Measurements from ENCODE around the gene RAVER2.

The RAVER2 gene

GRCh38 chr1:64844609-64845008 lies 99.7 kb downstream of the RAVER2 start:
- no peak for DNase-seq (ENCODE audit: insufficient read length, low spot score)
- FAIRE-seq = no peak

DNA sequence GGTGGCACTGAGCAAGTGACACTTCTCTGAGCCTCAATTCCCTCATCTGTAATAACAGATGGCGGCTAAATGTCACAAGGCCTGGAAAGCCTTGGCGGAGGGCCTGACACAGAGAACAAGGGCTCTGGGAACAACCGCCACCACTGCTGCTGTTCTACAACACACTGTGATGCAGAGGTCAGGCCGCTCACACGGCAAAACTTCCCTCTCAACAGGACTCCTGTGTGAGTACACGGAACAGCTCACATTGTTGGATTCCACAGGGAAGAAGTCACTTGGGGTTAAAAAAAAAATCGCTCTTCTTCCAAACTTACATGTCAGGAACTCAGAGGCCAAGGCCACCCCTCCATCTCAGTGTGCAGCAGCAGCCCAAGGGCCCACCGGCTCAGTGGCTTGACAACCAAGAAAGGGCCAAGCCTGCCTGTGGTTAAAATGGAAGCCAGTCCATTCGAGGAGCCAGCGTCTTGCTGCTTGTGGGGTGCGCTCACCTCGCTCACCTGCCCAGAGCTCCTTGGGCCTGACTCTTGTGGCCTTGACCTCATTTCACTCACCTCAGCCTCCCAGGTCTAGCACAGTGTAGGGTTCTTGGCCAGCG lies 101.1 kb downstream of the RAVER2 start:
- DNase-seq (ENCODE audit: insufficient read length, low spot score) = no peak
- no peak for FAIRE-seq

- FAIRE-seq (no peak), DNase-seq (ENCODE audit: insufficient read length, low spot score) (no peak)
These were observed 101.9 kb downstream of the RAVER2 start for GRCh38 chr1:64846573-64847430.

- no peak for FAIRE-seq
- DNase-seq (ENCODE audit: insufficient read length, low spot score) = no peak
These were observed 102.8 kb downstream of the RAVER2 start for GRCh38 chr1:64847666-64848065.

DNA sequence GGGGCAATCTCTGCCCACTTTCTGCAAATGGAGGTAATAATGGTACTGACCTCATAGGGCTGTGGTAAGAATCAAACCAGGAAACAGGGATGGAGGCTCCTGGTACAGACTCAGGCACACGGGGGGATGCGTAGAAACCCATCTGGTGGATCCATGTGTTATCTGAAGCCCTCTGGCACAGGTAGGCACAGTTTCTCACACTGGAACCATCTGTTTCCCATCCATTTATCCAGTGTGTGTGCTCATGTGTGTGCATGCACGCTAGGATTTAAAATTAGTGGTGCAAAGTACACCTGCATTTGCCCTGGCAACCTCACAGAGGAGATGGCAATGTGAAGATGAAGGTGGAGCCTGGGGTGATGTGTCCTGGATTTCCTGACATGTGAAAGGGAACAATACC lies 103.3 kb downstream of the RAVER2 start:
- no peak for FAIRE-seq

DNA sequence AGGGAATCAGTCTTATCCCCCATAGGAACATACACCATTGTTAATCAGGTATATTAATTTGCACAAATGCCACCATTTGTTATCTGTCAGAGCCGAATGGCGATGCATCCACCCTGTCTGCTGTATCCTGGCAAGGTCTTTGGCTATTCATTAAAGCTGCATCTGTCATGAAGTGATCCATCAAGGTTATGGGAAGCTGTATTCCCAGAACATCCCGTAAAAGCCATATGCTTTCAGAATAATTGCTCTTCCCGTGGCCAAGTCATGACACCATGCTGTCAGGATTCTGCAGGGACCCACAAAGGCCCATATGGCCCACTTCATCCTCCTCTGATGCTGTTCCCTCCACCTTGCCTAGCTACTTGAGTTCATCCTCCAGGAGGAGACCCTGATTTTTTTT lies 103.9 kb downstream of the RAVER2 start:
- FAIRE-seq (no peak), DNase-seq (ENCODE audit: insufficient read length, low spot score) (no peak)

More for the DNA sequence above, 103.3 kb downstream of the RAVER2 start:
- DNase-seq (ENCODE audit: insufficient read length, low spot score) = no peak

DNA sequence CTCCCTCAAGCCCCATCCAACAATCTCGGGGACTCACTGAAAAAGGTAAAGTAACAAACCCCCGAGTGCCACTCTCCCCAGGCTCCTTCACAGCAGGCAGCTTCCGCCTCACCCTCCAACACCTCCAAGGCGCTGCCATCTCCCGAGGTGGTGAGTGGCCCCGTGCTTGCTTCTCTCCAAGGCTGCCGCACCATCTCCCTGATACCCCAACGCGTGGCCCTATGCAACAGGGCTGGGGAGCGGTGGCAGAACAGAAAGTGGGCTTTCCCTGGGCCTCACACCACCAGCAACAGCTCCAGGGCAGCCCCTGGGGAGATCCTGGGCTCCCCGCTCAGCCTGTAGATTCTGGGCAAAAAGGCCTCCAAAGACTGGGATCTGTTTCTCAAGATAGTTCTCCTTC lies 105.1 kb downstream of the RAVER2 start:
- FAIRE-seq = no peak

DNA sequence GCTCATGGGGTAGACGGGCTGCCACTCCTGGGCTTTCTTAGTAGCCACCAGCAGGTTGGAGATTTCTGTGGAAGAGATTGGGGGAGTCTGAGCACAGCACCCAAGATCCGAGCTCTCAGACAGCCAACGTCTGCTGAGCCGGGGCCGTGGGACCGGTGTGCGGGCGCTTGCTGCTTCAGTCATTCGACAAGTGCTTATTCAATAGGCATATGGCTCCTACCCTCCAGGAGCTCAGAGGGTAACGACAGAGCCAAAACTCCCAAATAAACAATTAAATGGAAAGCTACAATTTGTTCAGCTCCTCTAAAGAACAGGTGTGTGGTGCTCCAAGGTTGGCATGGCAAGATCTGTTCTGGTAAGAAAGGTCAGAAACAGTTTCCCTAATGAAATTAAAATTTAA lies 106.0 kb downstream of the RAVER2 start:
- FAIRE-seq (no peak), DNase-seq (ENCODE audit: insufficient read length, low spot score) (no peak)

More for the DNA sequence above, 105.1 kb downstream of the RAVER2 start:
- DNase-seq (ENCODE audit: insufficient read length, low spot score) = no peak

DNA sequence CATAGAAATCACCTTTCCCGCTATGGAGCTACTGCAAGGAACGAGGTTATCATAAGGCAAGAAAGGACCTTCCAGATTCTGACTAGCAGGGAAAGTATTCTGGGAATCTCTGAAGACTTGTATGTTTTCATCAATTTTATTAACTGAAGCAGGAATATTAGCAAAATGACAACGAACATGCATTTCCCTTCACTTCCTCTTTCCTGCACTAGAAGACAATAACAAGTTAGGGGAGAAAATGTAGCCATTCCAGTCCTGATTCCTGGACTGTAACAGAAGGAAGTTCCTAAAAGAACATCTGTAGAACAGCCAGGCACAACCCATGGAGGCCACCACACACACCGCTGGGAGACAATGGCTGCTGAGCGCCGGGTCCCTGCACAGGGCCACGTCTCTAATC lies 106.8 kb downstream of the RAVER2 start:
- no peak for DNase-seq (ENCODE audit: insufficient read length, low spot score)
- FAIRE-seq = no peak

- DNase-seq (ENCODE audit: insufficient read length, low spot score) (no peak), FAIRE-seq (no peak)
These were observed 109.8 kb downstream of the RAVER2 start for GRCh38 chr1:64854674-64855073.

- no peak for FAIRE-seq
- no peak for DNase-seq (ENCODE audit: insufficient read length, low spot score)
These were observed 110.7 kb downstream of the RAVER2 start for GRCh38 chr1:64855557-64855956.

GRCh38 chr1:64856553-64856952 lies 111.7 kb downstream of the RAVER2 start:
- FAIRE-seq (no peak), DNase-seq (ENCODE audit: insufficient read length, low spot score) (no peak)

GRCh38 chr1:64857347-64857746 lies 112.5 kb downstream of the RAVER2 start:
- DNase-seq (ENCODE audit: insufficient read length, low spot score) (no peak), FAIRE-seq (no peak)

DNA sequence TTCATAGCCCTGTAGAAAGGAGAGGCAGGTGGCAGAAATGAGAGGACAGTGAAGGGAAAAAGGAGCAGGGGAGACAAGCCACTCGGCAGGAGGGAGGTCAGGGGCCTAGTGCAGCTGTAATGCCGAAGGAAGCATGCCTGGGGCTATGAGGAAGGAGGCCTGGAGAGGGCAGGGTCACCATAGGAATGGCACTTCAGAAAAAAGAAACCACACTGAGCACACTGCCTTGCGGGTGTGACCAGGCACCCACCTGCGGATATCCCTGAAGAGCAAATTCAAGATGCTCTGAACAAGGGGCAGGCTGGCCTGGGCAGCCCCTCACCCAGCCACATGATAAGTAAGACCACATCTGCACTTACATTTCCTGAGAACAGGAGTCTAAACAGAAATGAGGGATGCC lies 116.7 kb downstream of the RAVER2 start:
- no peak for FAIRE-seq
- DNase-seq (ENCODE audit: insufficient read length, low spot score) = peak; percentile 34

- DNase-seq (ENCODE audit: insufficient read length, low spot score) (no peak), FAIRE-seq (no peak)
These were observed 119.4 kb downstream of the RAVER2 start for GRCh38 chr1:64864018-64864940.

- DNase-seq (ENCODE audit: insufficient read length, low spot score) (no peak), FAIRE-seq (no peak)
These were observed 120.4 kb downstream of the RAVER2 start for GRCh38 chr1:64865105-64865757.

- FAIRE-seq = no peak
- DNase-seq (ENCODE audit: insufficient read length, low spot score) = no peak
These were observed 121.8 kb downstream of the RAVER2 start for GRCh38 chr1:64866689-64867088.

- no peak for DNase-seq (ENCODE audit: insufficient read length, low spot score)
- no peak for FAIRE-seq
These were observed 122.4 kb downstream of the RAVER2 start for GRCh38 chr1:64867266-64867665.

- FAIRE-seq = no peak
- no peak for DNase-seq (ENCODE audit: insufficient read length, low spot score)
These were observed 126.4 kb downstream of the RAVER2 start for GRCh38 chr1:64871256-64871655.

GRCh38 chr1:64872067-64872466 lies 127.2 kb downstream of the RAVER2 start:
- DNase-seq (ENCODE audit: insufficient read length, low spot score) (no peak), FAIRE-seq (no peak)

GRCh38 chr1:64873576-64873975 lies 128.7 kb downstream of the RAVER2 start:
- FAIRE-seq = no peak

More at GRCh38 chr1:64873576-64873975, 128.7 kb downstream of the RAVER2 start:
- DNase-seq (ENCODE audit: insufficient read length, low spot score) = no peak
